ENCODE data around the gene GMPR. TPM values are rescaled to one million over a fixed set of nuclear protein-coding genes. Genes with fewer than 3 reads are reported as not detected.

The GMPR gene
- total RNA-seq, 1 donor from 2014 or later = 126 TPM

- Histone ChIP-seq H3K9me3 (replicated peaks) (no peaks in the 10 kb centered on the region), H3K36me3 (no peaks in the 10 kb centered on the region), H3K4me1 (peaks cover 30% of the 10 kb centered on the region), H3K27me3 (ENCODE audit: low read depth) (no peaks in the 10 kb centered on the region), H3K4me3 (no peak overlapping the region), H3K27ac (replicated peaks) (peak overlapping the region; percentile 44)
- no peak for DNase-seq
- intact Hi-C loops (cut with micrococcal nuclease) = no loop called here
- TF ChIP-seq, protein P1, sequence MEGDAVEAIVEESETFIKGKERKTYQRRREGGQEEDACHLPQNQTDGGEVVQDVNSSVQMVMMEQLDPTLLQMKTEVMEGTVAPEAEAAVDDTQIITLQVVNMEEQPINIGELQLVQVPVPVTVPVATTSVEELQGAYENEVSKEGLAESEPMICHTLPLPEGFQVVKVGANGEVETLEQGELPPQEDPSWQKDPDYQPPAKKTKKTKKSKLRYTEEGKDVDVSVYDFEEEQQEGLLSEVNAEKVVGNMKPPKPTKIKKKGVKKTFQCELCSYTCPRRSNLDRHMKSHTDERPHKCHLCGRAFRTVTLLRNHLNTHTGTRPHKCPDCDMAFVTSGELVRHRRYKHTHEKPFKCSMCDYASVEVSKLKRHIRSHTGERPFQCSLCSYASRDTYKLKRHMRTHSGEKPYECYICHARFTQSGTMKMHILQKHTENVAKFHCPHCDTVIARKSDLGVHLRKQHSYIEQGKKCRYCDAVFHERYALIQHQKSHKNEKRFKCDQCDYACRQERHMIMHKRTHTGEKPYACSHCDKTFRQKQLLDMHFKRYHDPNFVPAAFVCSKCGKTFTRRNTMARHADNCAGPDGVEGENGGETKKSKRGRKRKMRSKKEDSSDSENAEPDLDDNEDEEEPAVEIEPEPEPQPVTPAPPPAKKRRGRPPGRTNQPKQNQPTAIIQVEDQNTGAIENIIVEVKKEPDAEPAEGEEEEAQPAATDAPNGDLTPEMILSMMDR (IDR thresholded peaks at IDR 0.05; ENCODE audit: borderline replicate concordance) = no peak
Measured at GRCh38 chr6:16230953-16231352, 7.4 kb upstream of the GMPR start.

GRCh38 chr6:16232086-16232485 is 6.3 kb upstream of the GMPR start:
- Histone ChIP-seq H3K9me3 (replicated peaks) (no peaks in the 10 kb centered on the region), H3K27me3 (ENCODE audit: low read depth) (no peaks in the 10 kb centered on the region), H3K36me3 (no peaks in the 10 kb centered on the region), H3K27ac (replicated peaks) (no peak overlapping the region), H3K4me1 (peaks cover 41% of the 10 kb centered on the region), H3K4me3 (no peak overlapping the region)
- no peak for DNase-seq
- TF ChIP-seq, protein P1 (IDR thresholded peaks at IDR 0.05; ENCODE audit: borderline replicate concordance) = no peak
- intact Hi-C loops (cut with micrococcal nuclease) = no loop called here

- no peaks in the 10 kb centered on the region for H3K9me3 ChIP-seq (replicated peaks)
- no peaks in the 10 kb centered on the region for H3K36me3 ChIP-seq
- peak overlapping the region; percentile 42 for H3K4me3 ChIP-seq
- intact Hi-C loops (cut with micrococcal nuclease) = no loop called here
- DNase-seq = no peak
- peaks cover 55% of the 10 kb centered on the region for H3K4me1 ChIP-seq
- TF ChIP-seq, protein P1 (IDR thresholded peaks at IDR 0.05; ENCODE audit: borderline replicate concordance) = no peak
- H3K27ac ChIP-seq (replicated peaks) = peak overlapping the region; percentile 46
- no peaks in the 10 kb centered on the region for H3K27me3 ChIP-seq (ENCODE audit: low read depth)
Measured at GRCh38 chr6:16236009-16236501, 2.3 kb upstream of the GMPR start.

- H3K4me1 ChIP-seq = peaks cover 56% of the 10 kb centered on the region
- H3K27me3 ChIP-seq (ENCODE audit: low read depth) = no peaks in the 10 kb centered on the region
- peak overlapping the region; percentile 46 for H3K27ac ChIP-seq (replicated peaks)
- TF ChIP-seq, protein P1 (IDR thresholded peaks at IDR 0.05; ENCODE audit: borderline replicate concordance) = no peak
- intact Hi-C loops (cut with micrococcal nuclease) = no loop called here
- no peak for DNase-seq
- no peaks in the 10 kb centered on the region for H3K9me3 ChIP-seq (replicated peaks)
- peak overlapping the region; percentile 42 for H3K4me3 ChIP-seq
- H3K36me3 ChIP-seq = no peaks in the 10 kb centered on the region
Measured at GRCh38 chr6:16236631-16237199, 1.7 kb upstream of the GMPR start.

- Histone ChIP-seq H3K27ac (replicated peaks) (peak overlapping the region; percentile 92), H3K4me1 (peaks cover 62% of the 10 kb centered on the region), H3K9me3 (replicated peaks) (no peaks in the 10 kb centered on the region), H3K4me3 (no peak overlapping the region), H3K27me3 (ENCODE audit: low read depth) (no peaks in the 10 kb centered on the region), H3K36me3 (no peaks in the 10 kb centered on the region)
- DNase-seq = no peak
- intact Hi-C loops (cut with micrococcal nuclease) = no loop called here
- TF ChIP-seq, protein P1 (IDR thresholded peaks at IDR 0.05; ENCODE audit: borderline replicate concordance) = no peak
Measured at GRCh38 chr6:16237242-16237641, 1.1 kb upstream of the GMPR start.

Data from left ventricle myocardium inferior (tissue), 1 donor.